Adrenal gland (tissue), 5 donors: ENCODE measurements around the gene INPP1.
A peak's percentile ranks its signal among the peaks of the same experiment; 100 is the strongest.

ENCODE experiments used
- POLR2A ChIP-seq, 2 donors: fragments of 450-650 bp; IDR thresholded peaks; one replicate each; pipeline ENCODE4 v1.6.1; 2017; ENCODE audit warnings: antibody characterized with exemption in 2 of 2, mild to moderate bottlenecking in 2 of 2, moderate library complexity in 1 of 2
- TF ChIP-seq, protein P1 (sequence below), 6 experiments: fragments of 450-650 bp in 4 of 6; fragments of 200-600 bp in 2 of 6; sonication (generic) in 1 of 6; IDR thresholded peaks; 1 replicate in 5 of 6; 2 replicates in 1 of 6; pipeline versions ENCODE4 v1.5.1 to v1.8.0; 2016 to 2021; ENCODE audit warnings: antibody characterized with exemption in 6 of 6, mild to moderate bottlenecking in 2 of 6, moderate library complexity in 1 of 6
- donor health status: DM: no; HTN: no; CAD: no.

DNA sequence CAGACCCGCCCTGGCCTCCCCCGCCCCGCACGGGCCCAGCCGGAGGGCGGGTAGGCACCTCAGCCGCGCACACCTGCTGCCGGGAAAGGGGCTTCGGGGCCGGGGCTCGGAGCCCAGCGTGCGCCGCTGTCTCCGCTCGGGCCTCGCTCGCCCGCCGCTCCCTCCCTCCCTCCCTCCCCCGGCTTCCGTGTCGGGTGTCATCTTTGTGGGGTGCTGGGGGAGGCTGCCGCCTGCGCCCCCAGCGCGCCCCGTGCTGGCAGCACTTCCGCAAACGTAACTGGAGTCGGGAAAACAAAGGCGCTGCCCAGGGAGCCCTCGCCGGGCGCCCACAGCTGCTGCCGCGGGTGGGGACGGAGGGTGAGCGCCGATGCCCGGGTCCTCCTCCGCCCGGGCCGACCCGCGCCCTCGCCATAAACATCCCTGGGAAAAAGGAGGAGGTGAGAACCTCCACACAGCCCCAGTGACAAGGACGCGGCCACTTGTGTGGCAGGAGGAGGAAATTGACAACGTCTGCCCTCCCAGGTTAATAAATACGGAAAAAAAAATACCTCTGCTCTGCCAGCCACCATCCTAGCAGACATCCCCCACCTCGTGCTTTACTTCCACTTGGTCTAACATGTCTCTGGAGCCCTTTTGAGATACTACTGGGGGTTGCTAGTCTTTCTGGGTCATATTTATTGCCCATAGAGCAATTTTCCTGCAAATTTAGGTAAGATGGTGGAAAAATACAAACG lies 65.3 kb downstream of the INPP1 start:
- peak in 1 of 2 donors; percentile 36 for TF ChIP-seq POLR2A (IDR thresholded peaks at IDR 0.05)
- TF ChIP-seq, protein P1, sequence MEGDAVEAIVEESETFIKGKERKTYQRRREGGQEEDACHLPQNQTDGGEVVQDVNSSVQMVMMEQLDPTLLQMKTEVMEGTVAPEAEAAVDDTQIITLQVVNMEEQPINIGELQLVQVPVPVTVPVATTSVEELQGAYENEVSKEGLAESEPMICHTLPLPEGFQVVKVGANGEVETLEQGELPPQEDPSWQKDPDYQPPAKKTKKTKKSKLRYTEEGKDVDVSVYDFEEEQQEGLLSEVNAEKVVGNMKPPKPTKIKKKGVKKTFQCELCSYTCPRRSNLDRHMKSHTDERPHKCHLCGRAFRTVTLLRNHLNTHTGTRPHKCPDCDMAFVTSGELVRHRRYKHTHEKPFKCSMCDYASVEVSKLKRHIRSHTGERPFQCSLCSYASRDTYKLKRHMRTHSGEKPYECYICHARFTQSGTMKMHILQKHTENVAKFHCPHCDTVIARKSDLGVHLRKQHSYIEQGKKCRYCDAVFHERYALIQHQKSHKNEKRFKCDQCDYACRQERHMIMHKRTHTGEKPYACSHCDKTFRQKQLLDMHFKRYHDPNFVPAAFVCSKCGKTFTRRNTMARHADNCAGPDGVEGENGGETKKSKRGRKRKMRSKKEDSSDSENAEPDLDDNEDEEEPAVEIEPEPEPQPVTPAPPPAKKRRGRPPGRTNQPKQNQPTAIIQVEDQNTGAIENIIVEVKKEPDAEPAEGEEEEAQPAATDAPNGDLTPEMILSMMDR (IDR thresholded peaks at IDR 0.05) = no peak
